Neural progenitor cell (in vitro differentiated cells): Measurements from ENCODE around the gene PROSER2. TPM values are rescaled to one million over a fixed set of nuclear protein-coding genes. Genes with fewer than 3 reads are reported as not detected.
A peak's percentile ranks its signal among the peaks of the same experiment; 100 is the strongest.

Experiments used
- DNase-seq: peaks from one replicate; pipeline ENCODE4 v3.0.0-alpha.2; 2016; ENCODE audit warnings: low spot score
- H2AFZ ChIP-seq: fragments of 200-600 bp; sonication (generic); replicated peaks from 2 replicates; pipeline ENCODE4 v1.6.1; 2016; ENCODE audit warnings: antibody characterized with exemption
- H3F3A ChIP-seq: fragments of 200-600 bp; sonication (generic); 2 replicates; pipeline ENCODE4 v1.6.1; 2016; ENCODE audit warnings: antibody characterized with exemption, low read depth
- H3K27ac ChIP-seq: fragments of 200-600 bp; sonication (generic); 2 replicates; pipeline ENCODE4 v1.5.1; 2016; ENCODE audit warnings: mild to moderate bottlenecking
- H3K27me3 ChIP-seq: fragments of 200-600 bp; sonication (generic); 2 replicates; pipeline ENCODE4 v1.6.1; 2016; ENCODE audit warnings: mild to moderate bottlenecking, moderate library complexity
- H3K36me3 ChIP-seq: fragments of 200-600 bp; sonication (generic); 2 replicates; pipeline ENCODE4 v1.5.1; 2016
- H3K4me1 ChIP-seq: fragments of 200-600 bp; sonication (generic); 2 replicates; pipeline ENCODE4 v1.6.1; 2016; ENCODE audit warnings: mixed run types
- H3K4me2 ChIP-seq: fragments of 200-600 bp; sonication (generic); 2 replicates; pipeline ENCODE4 v1.6.1; 2016
- H3K4me3 ChIP-seq: fragments of 200-600 bp; sonication (generic); 2 replicates; pipeline ENCODE4 v1.5.1; 2016
- H3K79me2 ChIP-seq: fragments of 200-600 bp; sonication (generic); 2 replicates; pipeline ENCODE4 v1.6.1; 2016; ENCODE audit warnings: low read depth
- H3K9ac ChIP-seq: fragments of 200-600 bp; sonication (generic); 2 replicates; pipeline ENCODE4 v1.6.1; 2016
- H3K9me3 ChIP-seq: fragments of 200-600 bp; sonication (generic); 2 replicates; pipeline ENCODE4 v1.5.1; 2016; ENCODE audit warnings: low read depth
- H4K20me1 ChIP-seq: fragments of 200-600 bp; sonication (generic); 2 replicates; pipeline ENCODE4 v1.6.1; 2016; ENCODE audit warnings: low read depth
- H3K27ac Mint-ChIP-seq: 3 replicates; pipeline ENCODE4 v1.8.0; 2021; ENCODE audit warnings: mixed read lengths
- H3K27me3 Mint-ChIP-seq: 2 replicates; pipeline ENCODE4 v1.8.0; 2022; ENCODE audit warnings: low read depth, mild to moderate bottlenecking, inconsistent platforms, moderate library complexity, mixed read lengths; ENCODE audit not compliant: insufficient read depth
- H3K36me3 Mint-ChIP-seq: 3 replicates; pipeline ENCODE4 v1.8.0; 2021; ENCODE audit warnings: mixed read lengths
- H3K4me1 Mint-ChIP-seq: 3 replicates; pipeline ENCODE4 v1.8.0; 2021; ENCODE audit warnings: mixed read lengths
- H3K4me3 Mint-ChIP-seq: 3 replicates; pipeline ENCODE4 v1.8.0; 2021; ENCODE audit warnings: mild to moderate bottlenecking, moderate library complexity, mixed read lengths
- H3K9me3 Mint-ChIP-seq: 3 replicates; pipeline ENCODE4 v1.8.0; 2020; ENCODE audit warnings: mixed read lengths
- CTCF ChIP-seq: fragments of 200-600 bp; sonication (generic); IDR thresholded peaks from 2 replicates; pipeline ENCODE4 v1.5.1; 2017; ENCODE audit warnings: antibody characterized with exemption, mild to moderate bottlenecking
- EZH2 ChIP-seq: fragments of 200-600 bp; sonication (generic); IDR thresholded peaks from 2 replicates; pipeline ENCODE4 v1.6.1; 2017; ENCODE audit warnings: antibody characterized with exemption, mild to moderate bottlenecking, moderate library complexity
- EZH2phosphoT487 ChIP-seq: fragments of 200-600 bp; sonication (generic); IDR thresholded peaks from 2 replicates; pipeline ENCODE4 v1.6.1; 2017; ENCODE audit warnings: antibody characterized with exemption
- total RNA-seq: library from RNA; depleted of rRNA; stranded (reverse); fragments of >200 nt; gene quantifications from 2 replicates; pipeline ENCODE4 v1.2.3, GENCODE V29; 2015; ENCODE audit warnings: low replicate concordance

Gene PROSER2
- total RNA-seq, 1 donor from 2014 or later, result 2.3 TPM

DNA sequence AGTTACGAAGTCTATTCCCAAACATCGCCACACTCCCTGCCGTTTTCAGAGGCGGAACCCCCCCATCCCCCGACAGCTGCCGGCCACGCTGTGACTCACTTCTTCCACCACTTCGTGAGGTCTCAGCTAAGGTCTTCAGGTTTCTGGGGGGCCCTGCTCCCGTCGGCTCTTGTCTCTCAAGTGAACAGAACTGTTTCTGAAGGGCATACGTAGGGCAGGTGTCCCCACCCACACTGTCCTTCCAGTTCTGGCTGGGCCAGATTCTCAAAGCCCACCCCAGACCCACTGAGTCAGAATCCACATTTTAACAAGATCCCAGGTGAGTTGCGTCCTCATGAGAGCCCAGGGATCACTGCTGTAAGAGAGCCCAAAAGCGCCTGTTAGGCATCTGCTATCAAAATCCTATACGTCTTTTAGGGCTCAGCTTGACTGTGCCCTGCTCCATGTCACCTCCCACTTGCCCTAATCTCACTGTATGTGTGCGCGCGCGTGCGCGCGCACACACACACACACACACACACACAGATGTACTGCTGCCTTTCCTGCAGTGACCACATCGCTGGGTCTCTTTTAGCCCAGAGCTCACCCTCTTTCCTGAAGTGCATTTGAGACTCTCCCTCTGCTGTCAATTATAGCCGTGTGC lies 78.8 kb downstream of the PROSER2 start:
- Mint-ChIP-seq H3K9me3 (peaks cover 1% of the 10 kb centered on the region), H3K4me3 (no peak overlapping the region), H3K27me3 (peaks cover 4% of the 10 kb centered on the region), H3K4me1 (peaks cover 22% of the 10 kb centered on the region), H3K27ac (peak overlapping the region; percentile 64), H3K36me3 (no peaks in the 10 kb centered on the region)
- no peak overlapping the region for H3K27ac ChIP-seq
- no peak for TF ChIP-seq EZH2
- TF ChIP-seq CTCF, result no peak
- TF ChIP-seq EZH2phosphoT487, result no peak
- H3K9me3 ChIP-seq, result no peaks in the 10 kb centered on the region
- no peaks in the 10 kb centered on the region for H3K79me2 ChIP-seq
- no peaks in the 10 kb centered on the region for H4K20me1 ChIP-seq
- no peaks in the 10 kb centered on the region for H3K4me1 ChIP-seq
- no peak overlapping the region for H3K4me2 ChIP-seq
- DNase-seq, result no peak
- no peak overlapping the region for H3K9ac ChIP-seq
- no peak overlapping the region for H3K4me3 ChIP-seq
- H2AFZ ChIP-seq, result no peak overlapping the region
- H3F3A ChIP-seq, result no peaks in the 10 kb centered on the region
- no peaks in the 10 kb centered on the region for H3K27me3 ChIP-seq
- H3K36me3 ChIP-seq, result no peaks in the 10 kb centered on the region

- Mint-ChIP-seq H3K27me3 (peaks cover 4% of the 10 kb centered on the region), H3K4me1 (peaks cover 23% of the 10 kb centered on the region), H3K4me3 (no peak overlapping the region), H3K36me3 (no peaks in the 10 kb centered on the region), H3K27ac (no peak overlapping the region), H3K9me3 (peaks cover 1% of the 10 kb centered on the region)
- DNase-seq, result no peak
- Histone ChIP-seq H3K27ac (no peak overlapping the region), H3K36me3 (no peaks in the 10 kb centered on the region), H3K27me3 (no peaks in the 10 kb centered on the region), H3K9me3 (no peaks in the 10 kb centered on the region), H3K9ac (no peak overlapping the region), H3K4me1 (no peaks in the 10 kb centered on the region), H3K4me2 (no peak overlapping the region), H3F3A (no peaks in the 10 kb centered on the region), H4K20me1 (no peaks in the 10 kb centered on the region), H2AFZ (no peak overlapping the region), H3K79me2 (no peaks in the 10 kb centered on the region), H3K4me3 (no peak overlapping the region)
- no peak for TF ChIP-seq EZH2
- no peak for TF ChIP-seq EZH2phosphoT487
- TF ChIP-seq CTCF, result no peak
Observed at GRCh38 chr10:11902646-11903045, 79.5 kb downstream of the PROSER2 start.

GRCh38 chr10:11906714-11907113 lies 83.6 kb downstream of the PROSER2 start:
- Histone ChIP-seq H3K4me3 (no peak overlapping the region), H3K36me3 (no peaks in the 10 kb centered on the region), H3F3A (no peaks in the 10 kb centered on the region), H3K4me2 (no peak overlapping the region), H3K4me1 (no peaks in the 10 kb centered on the region), H3K27me3 (no peaks in the 10 kb centered on the region), H3K27ac (no peak overlapping the region), H3K9ac (no peak overlapping the region), H2AFZ (no peak overlapping the region), H3K9me3 (no peaks in the 10 kb centered on the region), H3K79me2 (no peaks in the 10 kb centered on the region), H4K20me1 (no peaks in the 10 kb centered on the region)
- no peak for DNase-seq
- TF ChIP-seq EZH2phosphoT487 (no peak), EZH2 (no peak)
- no peak overlapping the region for H3K4me3 Mint-ChIP-seq
- H3K9me3 Mint-ChIP-seq, result peaks cover 1% of the 10 kb centered on the region
- peaks cover 12% of the 10 kb centered on the region for H3K4me1 Mint-ChIP-seq
- H3K36me3 Mint-ChIP-seq, result no peaks in the 10 kb centered on the region
- no peak overlapping the region for H3K27ac Mint-ChIP-seq
- peaks cover 4% of the 10 kb centered on the region for H3K27me3 Mint-ChIP-seq

DNA sequence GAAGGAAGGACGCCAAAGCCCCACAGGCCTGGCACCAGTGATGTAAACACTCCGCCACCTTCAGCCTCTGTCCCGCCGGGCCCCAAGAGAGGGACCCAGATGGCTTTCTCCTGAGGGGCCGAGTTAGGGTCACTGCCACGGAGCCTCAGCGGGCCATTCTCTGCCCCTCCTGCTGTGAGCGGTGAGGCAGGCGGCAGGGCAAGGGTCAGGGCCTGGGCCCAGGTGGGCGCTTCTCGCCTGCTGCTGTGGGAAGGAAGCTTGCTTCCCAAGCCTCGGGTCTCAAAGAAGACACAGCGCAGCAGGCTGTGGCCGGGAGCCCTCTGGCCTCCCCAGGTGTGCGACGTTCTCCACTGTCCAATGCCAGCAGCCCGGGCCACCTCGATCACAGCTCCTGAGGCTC lies 84.8 kb downstream of the PROSER2 start:
- H3K9me3 ChIP-seq, result no peaks in the 10 kb centered on the region
- H3K4me3 ChIP-seq, result no peak overlapping the region
- Mint-ChIP-seq H3K27me3 (peaks cover 3% of the 10 kb centered on the region), H3K9me3 (peaks cover 1% of the 10 kb centered on the region), H3K27ac (peak overlapping the region; percentile 78), H3K36me3 (no peaks in the 10 kb centered on the region), H3K4me1 (peaks cover 6% of the 10 kb centered on the region), H3K4me3 (no peak overlapping the region)
- H3K27ac ChIP-seq, result no peak overlapping the region
- TF ChIP-seq CTCF, result no peak
- TF ChIP-seq EZH2phosphoT487, result no peak
- no peak for TF ChIP-seq EZH2
- H2AFZ ChIP-seq, result no peak overlapping the region
- no peaks in the 10 kb centered on the region for H4K20me1 ChIP-seq
- no peak for DNase-seq
- peaks cover 4% of the 10 kb centered on the region for H3K4me1 ChIP-seq
- no peaks in the 10 kb centered on the region for H3K36me3 ChIP-seq
- no peaks in the 10 kb centered on the region for H3K79me2 ChIP-seq
- H3K9ac ChIP-seq, result no peak overlapping the region
- H3F3A ChIP-seq, result peaks cover 4% of the 10 kb centered on the region
- H3K4me2 ChIP-seq, result no peak overlapping the region
- H3K27me3 ChIP-seq, result no peaks in the 10 kb centered on the region
